NCI-H2227 treated with DMSO at 0.1 percent for 48 hours (cell line): ENCODE measurements around the gene ATP8B3.

Experiments
- DNase-seq: peaks from one replicate; lab custom pipeline; 2025; lab: John Stamatoyannopoulos, UW

Gene ATP8B3

DNA sequence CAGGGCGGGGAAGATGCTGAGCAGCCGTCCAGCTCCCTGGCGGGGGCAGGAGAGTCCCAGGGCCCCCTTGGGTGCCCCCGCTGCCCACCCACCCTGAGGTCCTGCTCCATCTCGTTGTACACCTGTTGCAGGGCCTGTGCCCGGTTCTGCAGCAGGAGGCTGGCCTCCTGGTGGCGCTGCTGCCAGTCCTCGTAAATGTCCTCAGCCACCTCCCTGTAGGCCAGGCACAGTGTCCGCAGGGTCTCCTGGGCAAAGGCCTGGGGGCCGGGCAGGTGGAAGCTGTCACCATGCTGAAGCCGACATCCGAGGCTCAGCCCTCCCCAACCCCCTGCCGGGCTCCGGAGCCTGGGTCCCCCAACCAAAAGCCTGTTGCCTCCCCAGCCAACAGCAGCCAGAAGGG is 20.2 kb downstream of the ATP8B3 start:
- DNase-seq, result no peak

DNA sequence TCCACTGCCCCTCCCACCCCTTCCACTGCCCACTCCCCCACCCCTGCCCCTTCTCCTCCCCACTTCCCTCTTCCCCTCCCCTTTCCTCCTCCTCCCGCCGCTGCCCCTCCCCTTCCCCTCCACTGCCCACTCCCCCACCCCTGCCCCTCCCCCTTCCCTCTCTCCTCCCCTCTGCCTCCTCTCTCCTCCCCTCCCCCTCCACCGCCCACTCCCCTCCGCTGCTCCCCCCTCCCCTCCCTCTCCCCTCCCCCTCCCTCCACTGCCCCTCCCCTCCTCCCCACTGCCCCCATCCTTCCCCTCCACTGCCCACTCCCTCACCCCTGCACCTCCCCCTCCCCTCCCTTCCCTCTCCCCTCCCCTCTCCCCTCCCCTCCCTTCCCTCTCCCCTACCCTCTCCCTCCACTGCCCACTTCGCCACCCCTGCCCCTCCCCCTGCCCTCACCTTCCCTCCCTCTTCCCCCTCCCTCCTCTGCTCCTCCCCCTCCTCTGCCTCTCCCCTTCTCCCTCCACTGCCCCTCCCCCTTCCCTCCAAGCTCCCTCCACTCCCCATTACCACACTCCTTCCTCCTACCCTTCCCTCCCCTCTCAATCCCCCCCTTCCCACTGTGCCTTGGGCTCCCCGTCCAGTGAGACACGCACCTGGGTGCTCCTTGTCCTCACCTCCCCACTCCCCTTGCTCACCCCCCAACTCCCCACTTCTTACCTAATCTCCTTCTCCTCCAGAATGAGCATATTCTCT is 21.9 kb downstream of the ATP8B3 start:
- no peak for DNase-seq

DNA sequence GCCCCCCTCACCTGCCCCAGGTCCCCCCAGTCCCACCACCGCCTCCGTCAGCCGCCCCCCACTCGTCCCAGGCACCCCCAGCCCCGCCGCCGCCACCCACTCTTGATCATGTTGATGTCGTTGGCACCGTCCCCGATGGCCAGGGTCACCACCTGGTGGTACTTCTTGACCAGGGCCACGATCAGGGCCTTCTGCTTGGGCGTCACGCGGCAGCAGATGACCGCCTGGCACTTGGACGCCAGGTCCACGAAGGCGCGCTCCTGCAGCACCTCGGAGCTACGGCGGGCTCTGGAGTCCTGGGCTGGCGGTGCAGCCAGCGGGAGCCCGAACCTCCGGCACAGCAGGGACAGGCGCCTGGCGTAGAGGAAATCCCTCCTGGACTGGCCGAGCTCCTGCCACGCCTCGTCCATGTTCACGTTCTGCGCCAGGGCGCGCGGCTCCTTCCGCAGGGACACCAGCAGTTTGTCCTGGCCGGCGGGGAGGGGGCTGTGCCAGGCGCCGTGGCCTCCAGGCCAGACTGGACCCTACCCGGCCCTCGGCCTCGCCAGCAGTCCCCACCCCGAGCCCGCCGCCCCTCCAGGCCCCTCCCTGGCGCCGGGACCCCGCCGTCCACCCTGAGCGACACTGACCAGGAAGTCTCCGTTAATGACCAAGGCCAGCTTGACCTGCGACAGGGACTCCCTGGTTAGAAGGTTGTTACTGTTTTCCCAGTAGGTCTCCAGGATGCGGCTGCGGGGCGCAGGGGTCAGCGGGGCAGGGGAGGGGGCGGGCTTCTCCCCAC is 22.6 kb downstream of the ATP8B3 start:
- DNase-seq, result no peak

DNA sequence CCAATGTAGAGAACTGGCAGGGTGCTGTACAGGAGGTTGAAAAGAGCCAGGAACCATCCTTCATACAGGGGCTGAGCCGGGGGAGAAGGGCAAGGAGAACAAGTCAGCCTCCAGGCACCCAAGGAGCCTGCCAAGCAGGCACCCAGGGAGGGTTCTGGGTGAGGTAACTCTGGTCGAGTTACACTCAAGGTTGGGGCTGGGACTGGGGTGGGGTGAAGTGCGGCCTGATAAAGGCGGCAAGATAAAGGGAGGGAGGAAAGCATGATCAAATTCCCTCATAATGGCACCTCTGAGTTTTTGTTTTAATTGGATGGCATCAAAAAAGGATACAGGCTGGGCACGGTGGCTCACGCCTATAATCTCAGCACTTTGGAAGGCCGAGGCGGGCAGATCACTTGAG is 25.0 kb downstream of the ATP8B3 start:
- no peak for DNase-seq

DNA sequence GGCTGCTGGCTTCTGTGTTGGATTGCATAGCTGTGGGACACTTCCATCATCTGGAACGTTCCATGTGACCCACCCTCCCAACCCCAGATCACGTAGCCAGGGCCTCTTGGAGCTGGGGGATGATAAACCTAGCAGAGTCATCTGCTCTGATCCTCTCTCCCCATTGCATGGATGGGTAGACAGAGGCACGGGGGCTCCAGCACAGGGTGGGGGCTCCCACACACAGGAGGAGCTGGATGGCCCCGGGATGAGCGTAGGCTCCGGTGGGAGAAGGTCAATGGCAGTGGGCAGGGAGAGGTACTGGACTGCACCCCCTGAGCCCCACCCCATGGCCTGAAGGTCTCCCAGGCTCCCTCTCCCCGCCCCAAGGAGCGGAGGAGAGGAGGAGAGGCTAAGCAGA is 25.4 kb downstream of the ATP8B3 start:
- DNase-seq, result no peak

DNA sequence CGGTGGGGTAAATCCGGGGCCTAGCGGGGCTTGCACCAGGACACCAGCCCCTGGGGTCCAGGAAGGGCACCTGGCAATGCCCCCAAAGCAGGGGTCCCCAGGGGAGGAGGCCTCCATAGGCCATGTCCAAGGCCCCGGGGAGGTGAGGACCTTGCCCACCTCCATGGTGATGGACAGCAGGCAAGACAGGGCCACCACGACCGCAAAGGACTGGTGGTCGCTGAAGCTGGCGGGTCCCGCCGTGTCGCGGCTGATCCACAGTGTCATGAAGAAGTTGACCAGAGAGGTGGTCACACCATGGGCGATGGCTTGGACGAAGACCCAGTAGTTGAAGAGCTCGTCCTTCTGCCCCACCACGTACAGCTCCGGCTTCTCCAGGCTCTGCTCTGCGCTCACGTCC is 26.8 kb downstream of the ATP8B3 start:
- DNase-seq, result no peak

DNA sequence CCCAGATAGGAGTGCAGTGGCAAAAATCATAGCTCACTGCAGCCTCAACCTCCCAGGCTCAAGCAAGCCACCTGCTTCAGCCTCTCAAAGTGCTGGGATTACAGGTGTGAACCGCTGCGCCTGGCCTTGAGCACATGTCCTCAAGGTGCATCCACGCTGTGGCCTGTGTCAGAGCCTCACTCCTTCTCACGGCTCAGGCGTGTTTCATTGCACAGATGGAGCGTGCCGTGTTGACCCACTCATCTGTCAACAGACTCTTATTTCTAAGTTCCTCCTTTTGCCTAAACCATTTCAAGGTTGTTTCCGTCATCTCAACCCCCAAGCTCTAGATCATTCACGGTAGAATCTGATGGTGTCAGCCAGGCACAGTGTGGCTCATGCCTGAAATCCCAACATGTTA is 28.2 kb downstream of the ATP8B3 start:
- DNase-seq, result no peak

DNA sequence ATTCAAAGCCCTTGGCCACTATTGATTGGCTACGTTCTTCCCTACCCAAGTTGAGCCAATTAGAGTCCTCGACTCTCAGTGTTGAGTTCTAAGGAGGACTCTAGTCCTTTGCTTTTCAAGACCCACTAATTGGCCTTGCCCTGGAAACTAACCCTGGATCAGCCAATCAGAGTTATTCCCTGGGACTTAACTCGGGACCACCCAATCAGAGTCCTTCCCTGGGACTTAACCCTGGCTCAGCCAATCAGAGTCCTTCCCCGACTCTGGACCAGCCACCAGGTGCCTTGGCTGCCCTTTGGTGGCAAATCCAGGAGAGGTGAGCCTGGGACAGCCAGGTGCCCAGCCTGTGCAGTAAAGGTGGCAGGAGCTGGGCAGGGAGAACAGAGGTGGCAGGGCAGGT is 28.7 kb downstream of the ATP8B3 start:
- no peak for DNase-seq

DNA sequence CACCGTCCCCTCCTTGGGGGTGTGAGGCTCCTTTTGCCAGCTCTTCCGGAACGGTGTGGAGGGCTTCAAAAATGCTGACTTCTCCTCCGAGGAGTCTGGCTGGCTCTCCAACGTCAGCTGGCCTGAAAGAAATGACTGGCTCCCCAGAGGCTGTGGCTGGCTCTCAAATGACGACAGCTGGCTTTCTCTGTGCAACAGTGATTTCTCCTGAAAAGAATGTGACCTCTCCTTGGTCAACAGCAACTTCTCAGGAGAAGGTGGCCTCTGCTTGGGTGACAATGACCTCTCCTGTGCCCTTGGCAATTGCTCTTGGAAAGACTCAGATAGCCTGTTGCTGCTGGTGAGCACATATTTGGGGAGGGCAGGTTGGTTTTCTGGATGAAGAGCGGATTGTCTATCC is 29.6 kb downstream of the ATP8B3 start:
- no peak for DNase-seq

DNA sequence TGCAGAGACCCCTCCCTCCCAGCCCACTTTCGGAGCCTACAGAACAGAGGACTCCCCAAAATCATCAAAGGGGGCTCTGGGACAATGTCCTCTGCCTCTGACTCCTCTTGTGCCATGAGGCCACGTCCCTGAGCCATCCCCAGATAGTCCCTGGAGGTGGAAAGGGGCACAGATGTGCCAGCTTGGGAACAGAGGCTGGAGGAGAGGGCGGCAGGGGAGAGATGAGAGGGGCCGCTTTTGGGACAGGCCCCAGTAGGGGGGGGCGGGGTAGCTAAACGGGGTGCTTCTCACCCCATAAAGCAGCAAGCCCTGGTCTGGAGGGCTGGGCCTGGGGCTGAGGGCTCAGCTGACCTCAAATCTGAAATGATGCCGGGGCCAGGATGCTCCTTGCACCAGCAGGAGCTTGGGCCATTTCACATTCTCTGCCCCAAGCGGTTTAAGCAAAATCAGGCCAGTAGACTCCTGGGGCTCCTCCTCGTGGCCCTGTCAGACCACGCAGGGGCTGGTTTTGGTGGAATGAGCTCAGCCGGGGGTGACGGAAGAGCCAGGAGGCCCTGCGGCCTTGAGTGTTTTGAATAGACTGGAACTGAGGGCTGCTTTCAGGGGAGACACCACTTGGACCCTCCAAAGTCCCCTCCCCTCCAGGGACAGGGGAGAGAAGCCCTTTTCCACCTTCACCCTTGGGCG is 31.7 kb downstream of the ATP8B3 start:
- no peak for DNase-seq

DNA sequence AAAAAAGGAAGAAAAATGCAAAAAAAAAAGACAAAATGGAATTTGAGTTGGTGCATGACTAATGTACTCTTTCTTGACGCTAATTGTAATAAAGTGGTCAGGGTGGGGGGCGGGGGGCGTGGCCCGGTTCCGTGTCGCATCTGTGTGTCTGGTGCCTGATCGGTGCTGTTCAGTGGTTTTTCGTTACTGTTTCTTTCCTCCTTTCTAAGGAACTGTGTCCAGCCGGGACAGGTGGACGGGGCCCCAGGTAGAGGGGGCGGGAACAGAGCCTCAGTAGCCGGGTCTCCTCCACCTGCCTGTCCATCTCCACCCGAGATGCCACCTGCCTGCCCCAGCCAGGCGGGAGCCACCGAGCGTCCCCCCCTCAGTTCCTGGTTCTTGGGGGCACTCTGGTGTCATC is 32.5 kb downstream of the ATP8B3 start:
- no peak for DNase-seq

DNA sequence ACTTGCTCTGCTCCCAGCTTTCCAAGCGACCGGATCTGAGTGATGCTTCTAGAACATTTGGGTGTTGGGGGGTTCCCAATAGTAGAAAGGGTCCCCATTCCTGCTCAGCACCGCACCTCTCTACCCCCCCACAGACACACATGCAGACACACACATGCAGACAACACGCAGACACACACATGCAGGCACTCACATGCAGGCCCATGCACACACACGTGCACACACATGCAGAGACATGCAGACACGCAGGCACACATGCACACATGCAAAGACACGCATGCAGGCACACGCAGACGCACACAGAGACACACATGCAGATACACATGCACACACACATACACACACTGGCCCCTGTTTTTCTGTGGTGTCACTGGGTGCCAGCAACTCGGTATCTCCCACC is 34.9 kb downstream of the ATP8B3 start:
- DNase-seq, result no peak

DNA sequence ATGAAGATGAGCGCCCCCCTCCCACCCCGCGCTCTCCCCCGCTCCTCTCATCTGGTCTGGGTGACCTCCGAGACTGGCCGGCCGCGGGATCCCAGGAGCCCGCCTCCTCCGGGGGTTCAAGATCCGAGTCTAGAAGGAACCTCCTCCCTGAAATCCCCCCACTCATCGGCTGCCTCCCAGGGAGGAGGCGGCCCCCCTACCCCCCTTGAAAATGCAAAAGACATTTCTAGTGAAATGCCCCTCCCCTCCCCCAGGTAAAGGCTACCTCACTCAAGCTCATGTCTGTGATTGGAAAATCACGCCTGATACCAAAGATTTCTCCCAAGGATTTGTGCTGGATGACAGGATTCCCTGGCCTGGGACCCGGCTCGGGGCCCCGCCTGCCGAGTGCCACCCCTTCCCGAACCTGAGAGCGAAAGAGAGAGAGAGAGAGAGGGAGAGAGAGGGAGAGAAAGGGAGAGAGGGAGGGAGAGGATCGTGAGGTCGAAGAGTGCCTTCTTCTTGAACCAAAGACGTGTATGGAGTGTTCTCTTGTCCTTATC is 35.4 kb downstream of the ATP8B3 start:
- DNase-seq, result no peak

DNA sequence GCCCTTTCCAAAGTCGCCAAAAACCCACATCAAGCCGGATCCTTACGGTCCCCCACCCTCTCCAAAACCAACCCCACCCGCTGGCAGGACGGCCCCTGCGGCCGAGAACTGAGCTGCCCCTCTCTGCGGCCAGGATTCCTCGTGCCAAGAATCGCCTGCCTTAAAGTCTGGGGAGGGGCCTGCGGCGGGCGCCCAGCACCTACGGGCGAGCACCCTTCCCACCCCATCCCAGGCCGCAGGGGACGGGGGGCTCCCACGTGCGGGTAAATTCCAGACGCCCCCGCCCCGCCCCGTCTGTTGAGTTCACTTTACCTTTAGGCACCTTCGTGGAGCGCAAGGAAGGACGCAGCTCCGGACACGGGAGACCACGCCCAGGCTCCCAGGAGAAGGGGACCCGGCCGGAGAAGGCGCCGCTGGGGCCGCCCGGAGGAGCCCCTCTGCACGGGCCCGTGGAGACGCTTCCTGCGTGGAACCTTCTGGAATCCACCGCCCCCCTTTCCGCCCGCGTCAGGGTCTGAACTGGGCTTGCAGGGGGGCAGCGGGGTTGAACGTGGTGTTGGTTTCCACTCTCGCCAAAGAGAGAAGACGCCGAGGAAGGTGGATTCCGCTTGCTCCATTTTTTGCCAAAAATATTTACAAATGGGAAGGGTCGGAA is 36.0 kb downstream of the ATP8B3 start:
- DNase-seq, result no peak

DNA sequence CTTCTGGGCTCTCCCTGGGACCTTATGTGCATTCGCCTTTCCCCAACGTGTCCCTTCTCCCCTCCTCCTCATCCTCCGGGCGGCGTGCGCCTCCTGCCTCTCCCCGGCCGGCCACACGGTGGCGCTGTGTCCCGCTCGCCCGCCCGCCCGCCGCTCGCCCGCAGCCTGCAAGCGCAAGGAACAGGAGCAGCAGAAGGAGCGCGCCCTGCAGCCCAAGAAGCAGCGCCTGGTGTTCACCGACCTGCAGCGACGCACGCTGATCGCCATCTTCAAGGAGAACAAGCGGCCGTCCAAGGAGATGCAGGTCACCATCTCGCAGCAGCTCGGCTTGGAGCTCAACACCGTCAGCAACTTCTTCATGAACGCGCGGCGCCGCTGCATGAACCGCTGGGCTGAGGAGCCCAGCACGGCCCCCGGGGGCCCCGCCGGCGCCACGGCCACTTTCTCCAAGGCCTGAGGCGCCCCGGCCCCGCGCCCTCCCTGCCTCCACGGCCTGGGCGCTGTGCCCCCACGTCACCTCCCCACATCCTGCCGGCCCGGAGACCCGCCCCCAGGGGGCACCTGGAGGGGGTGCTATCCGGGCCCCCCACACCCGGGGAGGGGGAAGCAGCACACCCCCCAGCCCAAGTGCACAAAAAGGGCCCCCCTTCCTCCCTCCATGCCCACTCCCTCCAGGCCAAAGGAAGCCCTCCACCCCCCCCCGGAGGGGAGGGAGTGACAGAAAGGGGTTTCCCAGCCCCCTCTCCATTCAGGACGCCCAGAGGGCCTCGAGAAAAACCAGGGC is 36.9 kb downstream of the ATP8B3 start:
- DNase-seq, result no peak

DNA sequence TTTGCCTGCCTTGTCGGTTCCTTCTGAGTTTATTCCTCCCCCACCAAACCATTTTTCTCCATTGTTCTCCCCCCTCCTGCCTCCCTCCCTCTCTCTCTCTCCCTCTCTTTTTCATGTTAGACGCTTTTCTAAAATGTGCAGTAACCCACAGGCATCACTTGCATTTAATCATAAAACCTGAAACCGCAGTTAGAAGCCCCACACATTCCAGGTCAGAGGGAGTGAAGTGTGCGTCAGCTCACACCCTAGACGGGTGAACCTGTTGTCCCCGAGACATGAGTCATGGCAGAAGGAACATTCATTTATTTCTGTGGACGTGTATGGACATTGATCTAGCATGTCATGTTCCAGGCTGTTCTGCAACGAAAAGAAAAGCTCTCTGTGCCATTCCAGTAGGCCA is 38.9 kb downstream of the ATP8B3 start:
- no peak for DNase-seq

DNA sequence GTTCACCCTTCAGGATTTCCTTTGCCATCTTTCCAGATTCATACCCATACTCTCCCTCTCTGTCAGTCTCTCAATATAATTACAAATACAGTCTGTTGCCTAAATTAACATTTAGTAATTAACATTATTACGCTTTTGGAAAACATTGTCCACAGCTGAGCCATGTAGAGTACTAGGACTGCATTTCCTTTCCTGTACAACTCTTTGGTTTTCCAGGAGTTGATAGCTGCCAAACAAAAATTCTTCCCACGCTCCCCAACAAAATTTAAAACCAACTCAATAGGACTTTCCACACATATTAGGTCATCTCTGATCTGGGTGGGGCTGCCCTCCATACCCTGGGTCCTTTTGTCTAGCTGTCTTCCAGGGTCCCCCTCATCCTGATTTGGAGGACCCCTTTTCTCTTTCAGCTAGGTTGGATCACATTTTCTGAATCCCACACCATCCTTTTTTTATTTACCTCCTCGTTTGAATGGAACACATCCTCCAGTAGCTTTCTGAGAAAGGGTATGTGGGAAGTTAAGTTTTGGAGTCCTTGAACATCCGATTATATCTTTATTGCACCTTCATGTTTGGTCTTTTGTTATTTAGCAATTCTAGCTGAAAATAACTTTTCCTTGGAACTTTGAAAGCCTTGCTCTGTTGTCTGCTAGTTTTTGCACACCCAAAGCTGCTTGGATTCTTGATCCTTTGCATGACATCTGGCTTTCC is 41.1 kb downstream of the ATP8B3 start:
- DNase-seq, result no peak

DNA sequence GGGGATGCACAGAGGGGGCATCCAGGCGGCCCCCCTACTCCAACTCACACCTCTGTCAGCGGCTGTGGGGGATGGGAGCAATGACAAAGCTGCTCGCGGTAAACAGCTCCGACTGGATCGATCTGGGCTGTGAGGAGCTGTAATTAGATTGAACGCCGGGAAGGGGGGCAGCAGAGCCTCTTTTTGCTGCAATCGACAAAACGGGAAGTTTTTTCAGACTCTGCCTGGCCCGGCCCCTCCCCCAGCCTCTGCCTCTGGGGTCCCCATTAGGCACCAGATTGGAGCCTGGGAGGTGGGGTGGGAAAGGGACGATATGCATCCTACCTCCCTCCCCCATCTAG is 42.5 kb downstream of the ATP8B3 start:
- DNase-seq, result no peak

DNA sequence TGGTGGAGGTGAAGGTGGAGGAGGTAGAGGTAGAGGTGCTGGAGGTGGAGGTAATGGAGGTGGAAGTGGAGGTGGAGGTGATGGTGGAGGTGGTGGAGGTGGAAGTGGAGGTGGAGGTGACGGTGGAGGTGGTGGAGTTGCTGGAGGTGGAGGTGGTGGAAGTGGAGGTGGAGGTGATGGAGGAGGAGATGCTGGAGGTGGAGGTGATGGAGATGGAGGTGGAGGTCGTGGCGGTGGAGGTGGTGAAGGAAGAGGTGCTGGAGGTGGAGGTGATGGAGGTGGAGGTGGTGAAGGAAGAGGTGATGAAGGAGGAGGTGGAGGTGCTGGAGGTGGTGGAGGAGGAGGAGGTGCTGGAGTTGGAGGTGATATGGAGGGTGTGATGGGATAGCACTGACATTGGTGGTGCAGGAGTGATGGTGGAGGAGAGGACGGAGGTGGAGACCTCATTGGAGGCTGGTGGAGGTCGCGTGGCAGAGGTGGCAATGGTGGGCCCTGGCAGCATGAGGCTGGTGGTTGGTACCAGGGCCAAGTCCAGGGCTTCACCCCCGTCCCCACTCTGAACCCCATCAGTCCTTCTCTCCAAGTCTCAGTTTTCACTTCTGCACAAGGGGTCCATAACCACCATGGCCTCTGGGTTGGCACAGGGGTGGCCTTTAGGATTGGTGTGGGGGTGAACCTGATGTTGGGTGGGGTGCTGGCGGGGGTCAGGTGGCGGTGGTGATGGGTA is 43.0 kb downstream of the ATP8B3 start:
- DNase-seq, result no peak

DNA sequence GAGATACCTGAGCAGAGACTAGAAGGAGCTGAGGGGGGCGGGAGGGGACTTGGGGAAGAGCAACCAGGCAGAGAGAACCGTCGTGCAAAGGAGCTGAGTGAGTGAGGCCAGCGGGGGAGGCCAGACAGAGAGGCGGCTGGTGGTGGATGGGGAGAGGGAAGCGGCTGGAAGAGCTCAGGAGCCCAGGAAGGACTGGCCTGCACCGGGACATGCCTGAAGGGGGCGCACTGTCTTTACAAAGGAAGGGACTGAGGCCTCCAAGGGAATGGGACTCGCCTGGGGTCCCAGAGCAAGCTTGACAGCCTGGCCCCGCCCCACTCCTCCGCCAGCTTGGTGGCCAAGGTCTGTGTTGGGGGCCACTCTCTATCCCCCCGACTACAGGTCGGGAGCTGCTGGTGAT is 43.8 kb downstream of the ATP8B3 start:
- DNase-seq, result no peak
